Mammary epithelial cell (primary cell): ENCODE measurements around the gene JUNB.

Experiments
- CTCF ChIP-seq, 2 donors: IDR thresholded peaks in 1 of 2; conservative IDR thresholded peaks in 1 of 2; 2 replicates each; pipeline ENCODE4 v1.5.1; 2011 to 2012; ENCODE audit warnings: inconsistent platforms in 2 of 2, low read length in 2 of 2, mild to moderate bottlenecking in 2 of 2, control low read depth in 1 of 2, low read depth in 1 of 2; ENCODE audit not compliant: insufficient read depth in 1 of 2; ENCODE audit errors: extremely low read depth in 1 of 2
- EZH2 ChIP-seq: IDR thresholded peaks from 2 replicates; pipeline ENCODE4 v1.6.1; 2012; ENCODE audit warnings: low read length, inconsistent platforms, borderline replicate concordance

- TF ChIP-seq CTCF (conservative IDR thresholded peaks at IDR 0.05 in 1 of 2, IDR thresholded peaks at IDR 0.05 in 1 of 2; ENCODE audit: extremely low read depth in 1 of 2, insufficient read depth in 1 of 2, low read depth in 1 of 2, low read length in 2 of 2): no peak
- TF ChIP-seq EZH2: no peak
Measured at GRCh38 chr19:12756150-12756883, 35.0 kb upstream of the JUNB start.
